ENCODE measurements around the gene PRM1.

Gene PRM1

DNA sequence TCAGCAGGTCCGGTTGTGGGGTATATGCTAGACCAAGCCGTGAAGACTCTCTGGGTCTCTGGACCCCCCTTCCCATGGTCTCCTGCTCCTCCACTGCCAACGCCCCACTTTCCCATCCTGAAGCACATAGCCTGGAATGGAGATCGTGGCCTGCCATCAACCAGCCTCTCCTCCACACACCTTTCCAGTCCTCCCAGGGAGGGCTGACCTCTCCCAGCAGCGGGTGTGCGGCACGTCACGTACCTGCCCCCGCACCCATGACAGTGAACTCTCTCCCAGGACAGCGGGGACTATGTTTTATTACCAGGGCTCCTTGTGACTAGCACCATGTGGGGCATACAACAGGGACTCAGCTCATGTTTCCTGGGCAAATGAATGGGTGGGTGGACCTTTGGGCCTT lies 9.5 kb downstream of the PRM1 start:
- no peak for DNase-seq

DNA sequence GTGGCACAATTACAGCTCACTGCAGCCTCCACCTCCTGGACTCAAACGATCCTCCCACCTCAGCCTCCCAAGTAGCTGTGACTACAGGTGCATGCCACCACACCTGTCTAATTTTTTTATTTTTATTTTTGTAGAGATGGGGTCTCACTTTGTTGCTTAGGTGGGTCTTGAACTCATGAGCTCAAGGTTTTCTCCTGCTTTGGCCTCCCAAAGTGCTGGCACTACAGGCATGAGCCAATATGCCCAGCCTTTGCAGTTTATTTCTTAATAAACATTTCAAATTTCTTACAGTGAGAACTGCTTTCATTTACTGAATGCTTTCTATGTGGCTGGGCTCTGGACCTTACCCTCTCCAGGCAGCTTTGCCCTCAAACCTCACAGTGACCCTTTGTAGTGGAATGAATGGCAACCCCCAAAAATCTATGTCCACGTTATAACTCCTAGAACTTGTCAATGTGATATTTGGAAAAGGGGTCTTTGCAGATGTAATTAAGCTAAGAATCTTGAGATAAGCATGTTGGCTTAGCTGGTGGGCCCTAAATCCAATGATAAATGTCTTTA lies 10.4 kb downstream of the PRM1 start:
- no peak for DNase-seq

DNA sequence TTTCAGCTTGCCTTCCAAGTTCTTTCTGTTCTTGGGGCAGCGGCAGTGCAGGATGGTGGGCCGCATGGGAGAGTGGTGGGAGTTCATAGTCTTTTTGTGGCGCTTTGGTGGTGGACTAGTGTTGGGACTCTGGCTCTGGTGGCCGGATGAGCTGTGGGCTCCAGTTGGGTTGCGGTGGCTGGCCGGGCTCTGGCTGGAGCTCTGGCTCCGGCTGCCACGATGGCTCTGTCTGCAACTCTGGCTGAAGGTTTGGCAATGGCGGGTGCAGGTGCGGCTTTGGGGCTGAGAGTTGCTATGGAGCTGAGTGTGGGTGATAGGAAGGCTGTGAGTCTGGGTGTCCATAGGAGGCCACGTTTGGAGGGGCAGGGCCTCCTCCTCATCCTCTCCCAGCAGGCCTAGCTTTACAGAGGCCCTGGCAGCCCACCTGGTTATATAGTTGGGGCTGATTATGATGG lies 12.2 kb downstream of the PRM1 start, which contains the start of gene TNP2:
TNP2 (minus strand) TSS at position 405 of the 455 bp plus-strand sequence; CDS start at position 342, 63 bp downstream.
- no peak for DNase-seq

DNA sequence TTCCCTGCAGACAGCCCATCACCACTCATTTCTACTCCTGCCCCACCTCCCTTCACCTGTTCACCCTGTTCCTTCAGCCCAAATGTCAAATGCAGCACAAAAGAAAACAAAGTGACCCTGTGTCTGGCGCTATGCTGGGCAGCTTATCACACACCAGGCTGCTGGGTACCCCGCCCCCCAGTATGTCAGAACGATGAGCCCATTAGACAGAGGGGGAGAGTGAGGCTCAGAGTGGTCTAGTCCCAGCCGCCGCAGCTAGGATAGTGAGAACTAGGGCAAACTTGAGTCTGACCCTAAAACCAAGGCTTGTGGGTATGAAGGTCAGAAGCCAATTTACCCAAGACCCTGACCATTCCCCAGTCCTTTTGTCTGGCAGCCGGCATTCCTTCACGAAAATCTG lies 16.0 kb downstream of the PRM1 start:
- DNase-seq, result no peak

DNA sequence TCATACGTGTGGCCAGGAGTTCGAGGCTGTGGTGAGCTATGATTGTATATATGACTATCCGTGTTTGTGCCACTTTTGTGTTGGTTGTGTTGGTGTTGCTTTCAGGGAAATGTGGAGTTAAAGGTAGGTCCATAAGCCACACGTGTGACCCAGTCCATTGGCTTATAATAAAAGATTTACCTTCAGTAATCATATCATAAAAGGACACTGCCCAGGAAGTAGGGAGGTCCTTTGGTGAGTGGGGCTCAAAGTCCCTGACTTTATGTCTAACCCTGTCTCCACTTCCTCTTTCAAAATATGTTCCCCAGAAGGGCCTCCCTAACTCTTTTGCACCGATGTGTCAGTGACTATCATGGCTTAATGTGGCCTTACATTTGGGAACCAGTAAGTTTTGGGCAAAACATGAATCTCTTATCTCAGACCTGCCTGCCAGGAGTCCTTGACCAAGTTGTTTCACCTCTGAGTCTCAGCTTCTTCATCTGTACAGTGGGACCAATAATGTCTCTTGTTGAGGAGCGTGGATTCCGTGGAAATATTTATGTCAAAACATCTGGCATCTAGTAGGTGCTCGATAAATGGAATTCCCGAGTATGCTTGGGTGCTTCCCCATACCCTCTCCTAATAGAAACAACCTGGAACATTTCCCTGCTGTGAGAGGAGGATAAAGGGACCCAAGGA lies 16.8 kb downstream of the PRM1 start:
- no peak for DNase-seq

DNA sequence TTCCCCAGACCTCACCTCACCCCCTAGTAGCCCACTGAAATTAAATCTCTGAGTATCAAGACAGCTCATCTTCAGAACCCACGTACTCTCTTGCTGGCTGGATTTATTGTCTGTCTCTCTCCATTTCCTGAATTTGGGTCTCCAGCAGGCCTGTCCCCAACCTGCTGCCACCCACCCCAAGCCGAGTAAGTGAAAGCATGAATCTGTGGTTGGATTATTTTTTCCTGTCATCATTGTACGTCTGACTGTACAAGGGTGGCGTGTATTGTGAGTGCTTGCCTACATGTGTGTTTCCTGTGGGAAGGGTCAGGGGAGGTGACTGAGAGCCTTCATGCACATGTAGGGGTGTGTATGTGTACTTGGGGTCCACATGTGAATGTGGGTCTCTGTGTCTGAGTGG lies 17.4 kb downstream of the PRM1 start:
- no peak for DNase-seq

DNA sequence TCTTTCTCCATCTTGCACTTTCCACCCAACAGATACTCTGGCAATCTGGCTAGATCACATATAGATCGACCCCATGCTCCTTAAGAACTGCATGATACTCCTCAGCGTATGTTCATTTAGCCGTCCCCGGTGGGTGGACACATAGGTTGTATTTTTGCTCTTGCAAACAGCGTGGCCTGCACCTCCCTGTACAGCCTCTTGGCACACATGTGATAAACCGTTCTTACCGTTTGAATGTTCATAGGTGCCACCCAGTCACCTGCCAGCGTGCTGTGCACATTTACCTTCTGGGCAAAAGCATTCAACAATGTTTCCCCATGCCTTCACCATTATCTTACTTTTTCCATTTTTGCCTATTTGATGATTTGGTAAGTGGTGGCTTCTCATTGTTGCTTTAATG lies 18.2 kb downstream of the PRM1 start:
- DNase-seq, result no peak

DNA sequence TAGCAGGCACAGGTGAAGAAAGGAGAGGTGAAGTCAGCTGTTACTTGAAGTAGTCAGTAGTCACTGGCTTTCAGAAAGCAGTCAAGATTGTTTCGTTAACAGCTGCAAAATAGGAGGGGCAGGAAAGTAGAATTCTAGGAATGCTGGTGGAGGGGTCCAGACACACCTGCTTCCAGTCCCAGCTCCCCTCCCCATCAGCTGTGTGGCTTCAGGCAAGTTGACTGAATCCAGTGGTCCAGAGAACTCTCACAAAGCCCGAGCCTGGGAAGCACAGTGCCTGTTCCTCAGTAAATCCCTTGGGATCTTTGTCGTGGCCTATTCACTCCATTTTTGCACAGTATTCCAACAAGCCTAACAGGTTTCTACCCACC lies 20.5 kb downstream of the PRM1 start:
- DNase-seq, result no peak

DNA sequence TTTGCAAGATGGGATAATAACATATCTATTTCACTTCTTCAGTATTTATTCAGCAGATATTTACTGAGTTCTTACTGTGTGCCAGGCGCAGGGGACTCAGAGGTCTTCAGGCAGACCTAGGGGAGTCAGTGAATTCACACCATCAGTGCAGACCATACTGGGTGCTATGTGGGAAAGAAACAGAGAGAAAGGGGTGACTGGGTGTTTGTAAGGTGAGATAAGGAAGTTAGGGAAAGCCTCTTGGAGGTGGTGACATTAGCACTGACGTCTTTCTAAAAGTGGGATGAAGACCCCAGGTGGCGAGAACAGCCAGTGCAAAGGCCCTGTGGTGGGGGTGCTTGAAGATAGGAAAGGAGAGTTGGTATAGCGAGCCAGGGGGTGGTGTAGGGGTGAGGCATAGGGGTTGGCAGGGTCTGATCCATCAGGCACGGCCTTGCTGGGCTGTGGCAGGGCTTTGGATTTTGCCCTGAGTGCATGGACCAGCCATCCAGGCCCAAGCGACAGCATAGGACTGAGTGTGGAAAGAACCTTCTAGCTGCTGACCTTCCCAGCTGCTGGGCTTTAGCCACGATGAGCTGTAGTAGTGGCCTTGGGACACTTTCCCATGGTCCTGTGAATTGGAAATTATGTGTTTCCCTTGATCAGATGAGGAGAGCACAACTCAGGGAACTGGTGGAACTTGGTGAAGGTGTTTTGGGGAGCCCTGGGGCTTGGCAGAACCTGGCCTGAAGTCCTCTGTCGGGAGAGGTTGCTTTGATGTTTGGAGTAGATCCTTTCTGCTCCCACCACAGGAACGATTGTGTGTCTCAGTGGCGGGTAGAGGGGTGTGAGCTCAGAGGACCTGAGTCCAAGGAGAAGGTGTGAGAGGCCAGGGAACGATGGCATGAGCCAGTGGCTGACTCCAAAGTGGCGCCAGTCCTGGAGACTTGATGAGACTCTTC lies 21.2 kb downstream of the PRM1 start:
- DNase-seq, result no peak

DNA sequence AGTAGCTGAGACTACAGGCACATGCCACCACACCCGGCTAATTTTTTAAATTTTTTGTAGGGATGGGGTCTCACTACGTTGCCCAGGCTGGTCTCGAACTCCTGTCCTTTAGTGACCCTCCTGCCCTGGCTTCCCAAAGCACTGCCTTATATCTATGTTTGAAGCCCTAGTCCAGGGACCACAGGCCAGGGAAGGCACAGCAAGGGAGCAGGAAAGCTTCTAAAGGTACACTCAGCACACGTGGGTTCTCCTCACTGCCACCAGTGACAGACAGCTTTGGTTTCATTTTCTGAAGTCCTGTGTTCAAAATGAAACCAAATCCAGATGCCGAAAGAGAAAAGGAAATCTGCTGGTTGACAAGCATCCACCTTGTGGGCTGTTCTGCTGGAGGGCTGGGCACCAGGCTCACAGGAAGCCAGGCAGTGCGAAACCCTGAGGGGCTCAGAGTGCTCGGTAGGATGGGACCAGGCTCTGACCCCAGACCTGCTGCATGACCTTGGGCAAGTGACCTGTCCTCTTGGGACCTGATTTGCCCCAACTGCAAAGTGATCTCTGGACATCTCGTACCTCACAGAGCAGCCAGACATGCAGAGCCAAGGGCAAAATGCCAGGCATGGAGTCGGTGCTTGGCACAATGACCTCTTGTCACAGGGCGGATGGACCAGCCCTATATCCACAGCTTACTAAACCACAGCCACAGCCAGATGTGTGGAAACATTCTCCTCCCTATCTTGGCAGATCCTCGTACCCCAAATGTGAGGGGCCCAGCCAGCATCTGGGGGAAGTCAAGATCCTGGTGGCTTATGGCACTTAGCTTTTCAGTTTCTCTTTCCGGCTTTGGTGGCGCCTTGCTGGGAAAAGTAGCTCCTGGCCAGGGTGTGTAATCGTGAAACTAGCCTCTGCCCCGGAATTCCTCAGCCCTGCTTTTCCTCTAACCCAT lies 22.3 kb downstream of the PRM1 start:
- DNase-seq, result no peak

DNA sequence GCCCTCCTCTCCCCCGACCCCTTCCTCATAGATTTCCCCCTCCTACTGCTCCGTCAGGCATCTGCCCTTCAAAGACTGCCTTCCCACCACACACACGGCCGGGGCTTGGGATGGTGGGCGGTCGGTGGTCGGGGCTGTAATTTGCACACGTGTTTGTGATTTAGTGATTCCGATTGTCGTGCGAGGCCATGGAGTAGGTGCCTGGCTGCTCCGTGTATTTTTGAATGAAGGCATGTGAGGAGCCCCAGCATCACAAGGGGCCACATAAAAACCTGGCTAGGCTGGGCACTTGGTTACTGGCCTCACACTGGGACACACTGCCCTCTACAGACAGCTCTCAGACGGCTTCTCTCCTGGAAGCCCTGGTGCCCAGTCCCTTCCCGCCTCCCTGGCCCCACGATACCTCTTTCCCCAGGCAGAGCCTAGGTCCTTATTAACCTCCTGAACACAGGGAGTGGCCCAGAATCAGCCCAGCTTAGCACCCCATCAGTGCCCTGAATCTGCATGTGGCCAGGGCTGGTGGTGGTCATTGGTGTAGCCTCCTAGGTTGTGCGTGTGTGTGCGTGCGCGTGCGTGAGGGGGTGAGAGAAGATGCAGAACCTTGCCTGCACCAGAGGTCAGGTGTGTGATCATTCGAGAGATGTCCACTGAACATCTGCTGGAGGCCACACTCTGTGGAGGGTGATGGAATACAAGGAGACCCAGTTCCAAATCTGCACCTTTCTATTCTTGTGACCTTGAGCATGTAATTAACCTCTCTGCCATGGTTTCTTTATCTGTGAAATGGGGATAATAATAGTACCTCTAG lies 23.8 kb downstream of the PRM1 start:
- no peak for DNase-seq

DNA sequence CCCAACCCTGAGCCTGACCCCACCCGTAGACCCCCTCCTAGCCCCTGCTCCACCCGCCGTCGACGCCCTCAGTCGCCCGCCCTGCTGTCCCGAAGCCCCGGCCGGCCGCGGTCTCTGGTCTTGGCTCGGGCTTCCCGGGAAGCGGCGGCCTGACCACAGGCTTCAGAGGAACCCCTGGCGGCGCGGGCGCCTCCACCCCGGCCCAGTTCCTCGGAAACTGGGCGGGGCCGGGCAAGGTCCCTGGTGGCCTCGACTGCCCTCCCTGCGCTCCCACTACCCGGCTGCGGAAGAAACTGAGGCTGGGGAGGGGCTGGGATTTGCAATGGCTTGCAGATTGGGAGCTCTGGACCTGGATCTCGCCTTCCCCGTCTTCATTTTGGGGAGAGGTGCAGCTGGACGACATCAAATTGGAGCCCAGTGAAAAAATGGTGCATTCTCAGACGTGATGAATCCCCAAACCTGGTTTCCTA lies 24.4 kb downstream of the PRM1 start:
- no peak for DNase-seq

DNA sequence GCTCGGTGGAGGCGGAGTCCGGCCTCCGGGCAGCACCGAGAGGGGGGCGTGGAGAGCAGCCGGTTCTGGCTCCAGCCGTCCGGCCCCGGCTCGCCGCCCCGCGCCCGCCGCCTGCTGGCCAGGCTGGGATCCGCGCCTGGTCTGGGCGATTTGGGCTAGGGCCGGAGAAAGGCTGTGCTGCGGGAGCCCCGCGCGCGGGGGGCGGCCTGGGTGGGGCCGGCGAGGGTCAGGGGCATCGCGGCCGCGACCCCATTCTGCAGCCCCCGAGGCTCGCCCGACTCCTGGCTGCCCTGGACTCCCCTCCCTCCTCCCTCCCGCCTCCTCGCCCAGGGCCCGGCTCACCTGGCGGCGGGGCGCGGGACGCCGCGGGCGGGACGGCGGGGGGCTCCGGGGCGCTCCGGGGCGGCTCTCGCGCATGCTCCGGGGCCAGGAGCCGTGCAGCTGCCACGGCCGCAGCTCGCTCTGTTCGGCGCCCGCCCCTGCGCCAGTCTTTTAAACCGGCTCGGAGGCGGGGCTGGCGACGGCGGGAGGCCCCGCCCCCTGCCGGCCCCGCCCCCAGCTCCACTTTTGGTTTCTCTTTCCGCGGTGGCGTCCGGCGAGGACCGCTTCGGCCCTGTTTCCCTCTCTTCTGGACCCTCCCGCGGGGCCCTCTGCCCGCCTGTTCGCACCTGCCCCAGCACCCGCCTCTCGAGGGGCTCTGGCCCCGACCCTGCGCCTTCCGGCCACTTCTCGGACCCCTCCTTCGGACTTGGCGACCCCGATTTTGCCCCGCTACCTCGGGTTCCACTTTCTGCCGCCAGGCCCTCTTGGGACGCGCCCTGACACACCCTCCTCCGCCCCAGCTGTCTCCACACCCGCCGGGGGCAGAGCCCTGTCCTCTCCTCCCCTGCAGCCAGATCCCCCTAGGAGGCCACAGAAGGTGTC lies 25.1 kb downstream of the PRM1 start, which contains the start of gene SOCS1:
SOCS1 (minus strand) TSS at position 468 of the 924 bp plus-strand sequence. CDS start 726 bp downstream, outside the sequence.
- no peak for DNase-seq

DNA sequence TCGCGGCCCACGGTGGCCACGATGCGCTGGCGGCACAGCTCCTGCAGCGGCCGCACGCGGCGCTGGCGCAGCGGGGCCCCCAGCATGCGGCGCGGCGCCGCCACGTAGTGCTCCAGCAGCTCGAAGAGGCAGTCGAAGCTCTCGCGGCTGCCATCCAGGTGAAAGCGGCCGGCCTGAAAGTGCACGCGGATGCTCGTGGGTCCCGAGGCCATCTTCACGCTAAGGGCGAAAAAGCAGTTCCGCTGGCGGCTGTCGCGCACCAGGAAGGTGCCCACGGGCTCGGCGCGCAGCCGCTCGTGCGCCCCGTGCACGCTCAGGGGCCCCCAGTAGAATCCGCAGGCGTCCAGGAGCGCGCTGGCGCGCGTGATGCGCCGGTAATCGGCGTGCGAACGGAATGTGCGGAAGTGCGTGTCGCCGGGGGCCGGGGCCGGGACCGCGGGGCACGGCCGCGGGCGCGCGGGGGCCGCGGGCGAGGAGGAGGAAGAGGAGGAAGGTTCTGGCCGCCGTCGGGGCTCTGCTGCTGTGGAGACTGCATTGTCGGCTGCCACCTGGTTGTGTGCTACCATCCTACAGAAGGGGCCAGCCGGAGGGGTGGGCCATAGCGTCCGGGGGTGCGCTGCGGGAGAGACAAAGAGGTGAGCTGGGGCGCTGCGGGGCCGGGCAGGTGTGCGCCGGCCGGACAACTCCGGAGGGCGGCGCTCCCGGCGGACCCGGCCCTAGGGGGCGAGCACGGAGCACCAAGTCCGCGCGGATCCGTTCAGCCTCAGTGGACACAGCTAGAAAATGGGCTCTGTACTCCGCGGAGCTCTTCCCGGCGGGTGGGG lies 26.0 kb downstream of the PRM1 start:
- no peak for DNase-seq

DNA sequence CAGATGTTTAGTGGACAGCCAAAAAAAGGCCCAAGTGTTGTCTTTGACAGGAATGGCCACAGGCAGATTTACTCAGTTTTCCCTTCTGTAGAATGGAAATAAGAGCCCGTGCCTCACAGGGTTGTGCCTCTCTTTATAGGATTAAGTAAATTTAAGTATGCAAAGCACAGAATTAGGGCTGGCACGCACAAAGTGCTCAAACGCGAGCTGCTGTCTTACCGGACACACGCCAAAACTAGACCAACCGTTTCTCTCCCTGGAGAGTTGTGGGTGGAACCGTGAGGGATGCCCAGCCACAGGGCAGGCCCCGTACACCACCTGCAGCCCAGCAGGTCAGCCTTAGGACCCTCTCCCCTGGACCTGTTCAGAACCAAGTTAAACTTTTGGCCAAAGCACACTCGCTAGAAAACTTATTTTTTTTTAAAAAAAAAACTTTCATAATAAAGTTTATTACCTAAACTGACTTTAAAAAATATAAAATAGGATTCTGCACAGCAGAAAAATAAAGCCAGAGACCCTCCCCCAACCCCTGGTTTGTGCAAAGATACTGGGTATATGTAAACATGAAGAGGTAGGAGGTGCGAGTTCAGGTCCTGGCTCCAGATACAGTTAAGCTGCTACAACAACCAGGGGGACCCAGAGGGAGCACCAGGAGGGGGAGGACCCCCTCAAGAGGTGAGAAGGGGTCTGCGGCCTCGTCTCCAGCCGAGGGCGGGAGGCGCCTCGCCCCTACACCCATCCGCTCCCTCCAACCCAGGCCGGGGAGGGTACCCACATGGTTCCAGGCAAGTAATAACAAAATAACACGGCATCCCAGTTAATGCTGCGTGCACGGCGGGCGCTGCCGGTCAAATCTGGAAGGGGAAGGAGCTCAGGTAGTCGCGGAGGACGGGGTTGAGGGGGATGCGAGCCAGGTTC lies 26.9 kb downstream of the PRM1 start:
- DNase-seq, result no peak

DNA sequence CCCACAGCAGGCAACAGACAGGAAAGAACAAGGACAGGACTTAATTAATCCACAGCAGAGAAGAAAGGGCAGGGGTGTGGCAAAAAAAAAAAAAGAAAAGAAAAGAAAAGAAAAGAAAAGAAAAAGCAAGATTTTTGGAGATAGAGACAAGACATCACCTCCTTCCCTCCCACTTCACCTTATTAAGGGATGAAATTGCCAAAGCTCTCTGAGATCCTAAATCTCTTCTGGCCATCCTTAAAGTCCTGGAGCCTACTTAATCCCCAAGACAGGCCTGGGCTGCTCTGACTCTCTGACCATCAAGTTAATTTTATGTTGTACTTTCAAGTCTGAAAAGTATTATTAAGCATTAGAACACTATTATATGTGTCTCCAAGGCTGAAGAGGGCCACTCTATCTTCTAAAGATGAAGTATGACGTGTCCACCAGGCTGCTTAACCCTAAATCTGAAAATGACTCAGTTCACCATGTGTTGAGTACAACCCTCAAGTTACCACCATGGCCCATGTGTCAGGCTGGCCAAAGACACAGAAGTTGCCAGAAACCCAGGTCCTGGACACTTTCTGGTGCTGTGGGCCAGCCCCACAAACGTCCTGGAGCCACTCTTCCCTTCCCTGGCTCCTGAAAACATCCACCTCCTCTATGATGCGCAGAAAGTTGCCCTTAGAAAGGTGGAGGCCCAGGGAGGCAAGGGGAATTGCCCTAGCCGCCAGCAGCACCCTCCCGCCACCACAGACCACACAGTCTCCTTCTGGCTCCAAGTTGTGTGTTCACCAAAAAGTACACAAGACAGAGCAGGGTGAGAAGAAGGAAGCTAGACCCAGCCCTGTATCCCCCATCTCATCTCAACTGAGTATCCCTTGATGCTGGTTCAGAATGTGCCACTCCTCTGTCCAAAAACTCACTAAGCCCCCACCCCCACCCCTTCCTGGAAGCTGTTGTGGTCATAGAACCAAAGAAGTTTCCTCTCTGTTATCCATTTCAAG lies 27.8 kb downstream of the PRM1 start:
- DNase-seq, result no peak

DNA sequence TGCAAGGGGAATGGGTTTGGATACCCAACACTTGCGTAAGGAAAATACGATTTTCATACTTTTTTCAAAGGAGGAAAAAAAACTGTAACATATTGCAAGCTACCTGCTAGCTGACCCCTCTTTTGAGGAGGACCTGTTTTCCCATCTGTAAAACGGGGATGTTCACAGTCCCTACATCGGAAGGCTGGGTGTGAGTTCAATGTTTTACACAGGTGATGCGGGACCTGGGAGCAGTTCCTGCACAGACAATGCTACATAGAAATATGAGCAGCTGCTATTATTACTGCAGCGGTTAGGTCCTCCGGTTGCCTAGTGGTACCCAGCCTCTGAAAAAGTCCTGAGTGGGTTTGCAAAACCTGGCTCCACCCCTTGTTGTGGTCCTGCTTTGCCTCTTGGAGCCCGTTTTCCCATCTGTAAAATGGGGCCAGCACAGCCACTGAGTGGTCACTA lies 28.6 kb downstream of the PRM1 start:
- no peak for DNase-seq

All from SIG-M5 (cell line).